ENCODE results near the gene NOL3. TPM values are rescaled to one million over a fixed set of nuclear protein-coding genes. Genes with fewer than 3 reads are reported as not detected.

The NOL3 gene
- total and polyA plus RNA-seq, 9 of the 15 experiments (the other 6 are each of a cell fraction or from before 2014, with no cell fraction given): 0.45 to 14.0 (median 5.4) TPM

GRCh38 chr16:67188798-67189197, 18.5 kb downstream of the NOL3 start:
- 79% methylated on average over 14 of the region's 15 CpGs for WGBS (ENCODE audit: insufficient coverage, low coverage, missing lambda C conversion rate)
- no TSS peak for BruUV-seq (replicated peaks)
- TF ChIP-seq AFF4 (CRISPR knock-in tag; IDR thresholded peaks at IDR 0.05) (no peak), CREB3L1 (IDR thresholded peaks at IDR 0.05; ENCODE audit: borderline replicate concordance, low read depth) (no peak), TSC22D4 (tag; IDR thresholded peaks at IDR 0.05) (no peak), BHLHE40 (IDR thresholded peaks at IDR 0.05; ENCODE audit: low read length) (no peak), EP300 (IDR thresholded peaks at IDR 0.05; ENCODE audit: low read length) (no peak), PRDM10 (IDR thresholded peaks at IDR 0.05; ENCODE audit: partially characterized antibody) (no peak), TSHZ1 (CRISPR knock-in tag; IDR thresholded peaks at IDR 0.05) (no peak), ELF4 (CRISPR knock-in tag; IDR thresholded peaks at IDR 0.05) (no peak), HIVEP1 (CRISPR knock-in tag; IDR thresholded peaks at IDR 0.05) (no peak), ZKSCAN1 (IDR thresholded peaks at IDR 0.05; ENCODE audit: low read depth, low read length) (no peak)
- Histone ChIP-seq H3K27me3 (ENCODE audit: control insufficient read depth in 2 of 2, insufficient read depth in 2 of 2, low read length in 2 of 2) (no peaks in the 10 kb centered on the region), H3K79me2 (ENCODE audit: control insufficient read depth, insufficient read depth, low read length) (peaks cover 26% of the 10 kb centered on the region), H3K4me2 (ENCODE audit: insufficient read depth, low read length) (no peak overlapping the region), H3K4me3 (no peak overlapping the region), H3K9me3 (replicated peaks; ENCODE audit: control insufficient read depth, insufficient read depth, low read depth, low read length) (no peaks in the 10 kb centered on the region), H3K4me1 (replicated peaks in 1 of 2; ENCODE audit: control insufficient read depth in 2 of 2, insufficient read depth in 2 of 2, low read length in 2 of 2) (peaks cover 33 to 72% of the 10 kb centered on the region in 2 experiments), H2AFZ (ENCODE audit: low read depth, low read length) (no peak overlapping the region), H3K9ac (ENCODE audit: insufficient read depth in 1 of 2, low read depth in 2 of 2, low read length in 2 of 2) (no peak overlapping the region; a peak in 1 of 4 replicates), H3K9me1 (ENCODE audit: control insufficient read depth, insufficient read depth, low read length) (no peaks in the 10 kb centered on the region), H3K27ac (ENCODE audit: extremely low read depth, low read depth, low read length) (no peak overlapping the region), H3K36me3 (ENCODE audit: control insufficient read depth, insufficient read depth, low read length) (peaks cover 11% of the 10 kb centered on the region), H4K20me1 (replicated peaks; ENCODE audit: control insufficient read depth, insufficient read depth, low read length) (peaks cover 11% of the 10 kb centered on the region)
- POLR2A ChIA-PET: interaction anchor here (1.0 kb wide), 1 partner anchor 12 kb away, joined by 3 read pairs; no protein-coding TSS in a partner anchor
- in situ Hi-C loops (cut with MboI) (no loop called here), intact Hi-C loops (cut with micrococcal nuclease) (loop anchor here (10.0 kb wide), 2 partner anchors 174 to 234 kb away; no protein-coding TSS in a partner anchor)
- ATAC-seq: no peak
- FAIRE-seq: no peak
- DNase-seq (ENCODE audit: extremely low read depth in 1 of 4, low spot score in 3 of 4): no peak
- CTCF ChIA-PET (ENCODE audit: low intra/inter-chr PET ratio): no interaction called here
